IMR-90 (cell line): ENCODE results near the gene ACTA2. TPM values are rescaled to one million over a fixed set of nuclear protein-coding genes. Genes with fewer than 3 reads are reported as not detected.
A peak's percentile ranks its signal among the peaks of the same experiment; 100 is the strongest.

Experiments used
- ATAC-seq: fragments of 200-7000 bp; cut with Tn5 transposase; 2 replicates; pipeline ENCODE4 v1.9.1; 2020; ENCODE audit warnings: low read depth, mild to moderate bottlenecking, moderate library complexity
- BruUV-seq: library from RNA; stranded (reverse); fragments of 400-500 nt; replicated peaks from 2 replicates; lab custom pipeline; 2021; lab: Mats Ljungman, UMichigan
- CTCF ChIA-PET: fragments of 300-600 bp; formaldehyde crosslinking; extraction: SDS; loops from one replicate; lab custom pipeline; 2021; ENCODE audit warnings: antibody characterized with exemption; lab: Yijun Ruan, JAX
- POLR2A ChIA-PET: fragments of 300-600 bp; sonication (Branson Sonifier 250); formaldehyde crosslinking; loops from one replicate; lab custom pipeline; 2022; ENCODE audit warnings: antibody characterized with exemption; ENCODE audit not compliant: unreplicated experiment; lab: Charles Lee
- DNase-seq: peaks from one replicate; pipeline ENCODE4 v3.0.0; 2013
- H2AFZ ChIP-seq: replicated peaks from 2 replicates; pipeline ENCODE3; 2013; ENCODE audit warnings: low read length, mild to moderate bottlenecking; ENCODE audit not compliant: poor library complexity
- H2AK5ac ChIP-seq: 2 replicates; pipeline ENCODE4 v1.6.1; 2013; ENCODE audit warnings: low read depth, low read length, inconsistent platforms
- H2AK9ac ChIP-seq: replicated peaks from 2 replicates; pipeline ENCODE3; 2013; ENCODE audit warnings: mild to moderate bottlenecking, low read depth, low read length, moderate library complexity; ENCODE audit not compliant: poor library complexity
- H2BK120ac ChIP-seq: 2 replicates; pipeline ENCODE4 v1.6.1; 2013; ENCODE audit warnings: low read depth, low read length, inconsistent platforms
- H2BK15ac ChIP-seq: 3 replicates; pipeline ENCODE4 v1.6.1; 2013; ENCODE audit warnings: low read depth, low read length, inconsistent platforms
- H2BK20ac ChIP-seq: 2 replicates; pipeline ENCODE4 v1.6.1; 2013; ENCODE audit warnings: low read depth, mild to moderate bottlenecking, inconsistent platforms, low read length, moderate library complexity
- H2BK5ac ChIP-seq: 2 replicates; pipeline ENCODE4 v1.6.1; 2013; ENCODE audit warnings: mild to moderate bottlenecking, low read depth, low read length, inconsistent platforms; ENCODE audit not compliant: poor library complexity, severe bottlenecking
- H3K14ac ChIP-seq: replicated peaks from 2 replicates; pipeline ENCODE4 v1.6.1; 2013; ENCODE audit warnings: low read depth, low read length, inconsistent platforms
- H3K18ac ChIP-seq: 2 replicates; pipeline ENCODE4 v1.6.1; 2013; ENCODE audit warnings: low read depth, low read length, control low read depth
- H3K23ac ChIP-seq: 2 replicates; pipeline ENCODE4 v1.6.1; 2013; ENCODE audit warnings: low read depth, low read length, inconsistent platforms
- H3K27ac ChIP-seq: 2 replicates; pipeline ENCODE4 v1.5.1; 2013; ENCODE audit warnings: mild to moderate bottlenecking, control low read depth, low read length; ENCODE audit not compliant: insufficient read depth
- H3K27me3 ChIP-seq: 2 replicates; pipeline ENCODE4 v1.6.1; 2013; ENCODE audit warnings: low read length; ENCODE audit not compliant: control insufficient read depth, insufficient read depth
- H3K36me3 ChIP-seq: 2 replicates; pipeline ENCODE4 v1.6.1; 2013; ENCODE audit warnings: low read length, mixed read lengths; ENCODE audit not compliant: control insufficient read depth, insufficient read depth
- H3K4ac ChIP-seq: 2 replicates; pipeline ENCODE4 v1.6.1; 2013; ENCODE audit warnings: low read depth, low read length, inconsistent platforms
- H3K4me1 ChIP-seq: 2 replicates; pipeline ENCODE4 v1.6.1; 2013; ENCODE audit warnings: low read length, mixed read lengths; ENCODE audit not compliant: control insufficient read depth, insufficient read depth
- H3K4me2 ChIP-seq: 2 replicates; pipeline ENCODE4 v1.6.1; 2013; ENCODE audit warnings: low read depth, mild to moderate bottlenecking, control low read depth, low read length, moderate library complexity
- H3K4me3 ChIP-seq: 2 replicates; pipeline ENCODE4 v1.5.1; 2013; ENCODE audit warnings: low read depth, mild to moderate bottlenecking, control low read depth, low read length, moderate library complexity; ENCODE audit not compliant: insufficient read depth
- H3K56ac ChIP-seq: 2 replicates; pipeline ENCODE4 v1.6.1; 2013; ENCODE audit warnings: low read length, inconsistent platforms; ENCODE audit not compliant: insufficient read depth; ENCODE audit errors: extremely low read depth
- H3K79me1 ChIP-seq, 2 experiments: 2 replicates each; pipeline ENCODE4 v1.6.1; 2013; ENCODE audit warnings: low read length in 2 of 2, inconsistent platforms in 1 of 2, low read depth in 1 of 2
- H3K9ac ChIP-seq: 2 replicates; pipeline ENCODE4 v1.6.1; 2013; ENCODE audit warnings: low read depth, low read length, control low read depth
- H3K9me1 ChIP-seq: 2 replicates; pipeline ENCODE4 v1.6.1; 2013; ENCODE audit warnings: low read length, inconsistent platforms; ENCODE audit not compliant: insufficient read depth
- H3K9me3 ChIP-seq: 2 replicates; pipeline ENCODE4 v1.6.1; 2013; ENCODE audit warnings: low read length; ENCODE audit not compliant: control insufficient read depth, insufficient read depth
- H4K20me1 ChIP-seq: 2 replicates; pipeline ENCODE4 v1.6.1; 2013; ENCODE audit warnings: low read length, inconsistent platforms; ENCODE audit not compliant: insufficient read depth
- H4K5ac ChIP-seq: 2 replicates; pipeline ENCODE4 v1.6.1; 2013; ENCODE audit warnings: mild to moderate bottlenecking, low read depth, low read length, control low read depth
- H4K8ac ChIP-seq, 2 experiments: 2 replicates each; pipeline ENCODE4 v1.6.1; 2013; ENCODE audit warnings: low read depth in 2 of 2, low read length in 2 of 2, control low read depth in 1 of 2, inconsistent platforms in 1 of 2
- H4K91ac ChIP-seq: 2 replicates; pipeline ENCODE4 v1.6.1; 2013; ENCODE audit warnings: low read depth, low read length, inconsistent platforms; ENCODE audit not compliant: insufficient read depth
- CEBPB ChIP-seq: IDR thresholded peaks from 2 replicates; pipeline ENCODE4 v1.6.1; 2012; ENCODE audit warnings: low read depth, low read length, improper control_type of control experiment
- CHD1 ChIP-seq: IDR thresholded peaks from 2 replicates; pipeline ENCODE4 v1.6.1; 2012; ENCODE audit warnings: low read depth, low read length, improper control_type of control experiment
- FOS ChIP-seq: fragments of 150-350 bp; IDR thresholded peaks from 2 replicates; pipeline ENCODE4 v1.6.1; 2016; ENCODE audit warnings: low read depth, low read length
- MAFK ChIP-seq: IDR thresholded peaks from 2 replicates; pipeline ENCODE4 v1.6.1; 2012; ENCODE audit warnings: low read depth, low read length, improper control_type of control experiment
- MAZ ChIP-seq: IDR thresholded peaks from 2 replicates; pipeline ENCODE4 v1.6.1; 2012; ENCODE audit warnings: low read depth, mild to moderate bottlenecking, low read length, improper control_type of control experiment, moderate library complexity, borderline replicate concordance
- RCOR1 ChIP-seq: IDR thresholded peaks from 2 replicates; pipeline ENCODE4 v1.6.1; 2012; ENCODE audit warnings: mild to moderate bottlenecking, low read length, improper control_type of control experiment; ENCODE audit not compliant: insufficient replicate concordance
- WGBS, 2 experiments: methylation state at CpG; one replicate each; pipeline versions ENCODE4 v1.1.5 to v1.1.7; 2013; ENCODE audit warnings: missing lambda C conversion rate in 2 of 2; ENCODE audit not compliant: insufficient read length in 1 of 2; ENCODE audit errors: extremely low coverage in 2 of 2; 5-methylcytosine and 5-hydroxymethylcytosine counted together
- dilution Hi-C: fragments of 300-500 bp; cut with HindIII; formaldehyde crosslinking; loops from one replicate; pipeline ENCODE4 v1.14.3; 2018; ENCODE audit warnings: low sequenced_read_pairs; ENCODE audit not compliant: unreplicated experiment
- in situ Hi-C: fragments of 300-500 bp; cut with MboI; formaldehyde crosslinking; loops from 3 replicates; pipeline ENCODE4 v1.14.3; 2019; ENCODE audit warnings: low sequenced_read_pairs, inconsistent platforms, mixed read lengths
- intact Hi-C: fragments of 100-400 bp; cut with micrococcal nuclease; formaldehyde crosslinking; loops from 2 replicates; pipeline ENCODE4 v1.10.0; 2022
- polyA plus RNA-seq, 3 experiments: library from polyadenylated mRNA; depleted of rRNA; stranded (reverse); fragments of >200 nt; gene quantifications; 2 replicates each; pipeline ENCODE4 v1.2.3, GENCODE V29; 2012; ENCODE audit warnings: low replicate concordance in 1 of 3
- total RNA-seq: library from RNA; depleted of rRNA; stranded (reverse); fragments of >200 nt; gene quantifications from 2 replicates; pipeline ENCODE4 v1.2.3, GENCODE V29; 2012
- TF ChIP-seq, protein P1 (sequence below): conservative IDR thresholded peaks from 2 replicates; pipeline ENCODE4 v1.5.1; 2012; ENCODE audit warnings: mild to moderate bottlenecking, low read depth, low read length, improper control_type of control experiment
- TF ChIP-seq, protein P2 (sequence below): fragments of 150-350 bp; IDR thresholded peaks from 2 replicates; pipeline ENCODE4 v1.6.1; 2016; ENCODE audit warnings: low read depth, mild to moderate bottlenecking, low read length, moderate library complexity, borderline replicate concordance

ACTA2 gene
- total and polyA plus RNA-seq, 2 of the 4 experiments (the other 2 are of a cell fraction): 978 to 1,235 TPM

DNA sequence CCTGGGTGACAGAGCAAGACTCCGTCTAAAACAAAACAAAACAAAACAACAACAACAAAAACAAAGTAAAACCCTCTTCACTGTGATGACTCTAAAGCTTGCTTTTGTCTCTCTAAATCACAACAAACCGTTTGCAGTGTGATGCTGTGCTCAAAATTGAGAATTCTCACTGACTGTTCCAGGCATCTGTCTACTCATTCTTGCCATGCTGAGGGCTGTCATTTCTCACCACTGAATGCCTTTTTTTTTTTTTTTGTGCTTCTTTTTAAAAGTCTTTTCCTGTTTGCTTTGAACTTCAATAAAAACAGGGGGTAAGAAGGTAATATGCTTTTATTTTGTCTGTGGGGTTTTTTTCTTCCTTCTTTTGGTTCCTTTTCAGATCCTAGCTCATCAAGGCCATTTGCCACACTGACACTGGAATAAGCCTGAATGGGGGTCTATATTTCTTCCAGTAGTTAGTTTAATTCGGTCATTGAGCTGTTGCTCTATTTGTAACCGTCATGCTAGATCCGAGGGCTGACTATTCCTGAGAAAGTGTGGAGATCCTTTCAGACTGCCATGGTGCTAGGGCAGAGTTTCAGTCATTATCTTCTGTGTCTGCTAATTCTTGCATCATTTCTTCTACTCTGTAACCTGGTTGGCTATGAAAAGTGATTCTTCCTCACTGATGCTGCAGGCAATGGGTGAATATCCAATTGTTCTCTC, 48.6 kb upstream of the ACTA2 start:
- H3K9me1 ChIP-seq: peaks cover 10% of the 10 kb centered on the region; the same call in 1 of the 2 replicates
- H4K5ac ChIP-seq: no peak overlapping the region
- TF ChIP-seq CEBPB: peak; percentile 83
- TF ChIP-seq FOS: no peak
- no peak for TF ChIP-seq CHD1
- TF ChIP-seq, protein P1, sequence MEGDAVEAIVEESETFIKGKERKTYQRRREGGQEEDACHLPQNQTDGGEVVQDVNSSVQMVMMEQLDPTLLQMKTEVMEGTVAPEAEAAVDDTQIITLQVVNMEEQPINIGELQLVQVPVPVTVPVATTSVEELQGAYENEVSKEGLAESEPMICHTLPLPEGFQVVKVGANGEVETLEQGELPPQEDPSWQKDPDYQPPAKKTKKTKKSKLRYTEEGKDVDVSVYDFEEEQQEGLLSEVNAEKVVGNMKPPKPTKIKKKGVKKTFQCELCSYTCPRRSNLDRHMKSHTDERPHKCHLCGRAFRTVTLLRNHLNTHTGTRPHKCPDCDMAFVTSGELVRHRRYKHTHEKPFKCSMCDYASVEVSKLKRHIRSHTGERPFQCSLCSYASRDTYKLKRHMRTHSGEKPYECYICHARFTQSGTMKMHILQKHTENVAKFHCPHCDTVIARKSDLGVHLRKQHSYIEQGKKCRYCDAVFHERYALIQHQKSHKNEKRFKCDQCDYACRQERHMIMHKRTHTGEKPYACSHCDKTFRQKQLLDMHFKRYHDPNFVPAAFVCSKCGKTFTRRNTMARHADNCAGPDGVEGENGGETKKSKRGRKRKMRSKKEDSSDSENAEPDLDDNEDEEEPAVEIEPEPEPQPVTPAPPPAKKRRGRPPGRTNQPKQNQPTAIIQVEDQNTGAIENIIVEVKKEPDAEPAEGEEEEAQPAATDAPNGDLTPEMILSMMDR: no peak
- TF ChIP-seq MAZ: no peak
- no peak for TF ChIP-seq RCOR1
- TF ChIP-seq MAFK: no peak
- TF ChIP-seq, protein P2, sequence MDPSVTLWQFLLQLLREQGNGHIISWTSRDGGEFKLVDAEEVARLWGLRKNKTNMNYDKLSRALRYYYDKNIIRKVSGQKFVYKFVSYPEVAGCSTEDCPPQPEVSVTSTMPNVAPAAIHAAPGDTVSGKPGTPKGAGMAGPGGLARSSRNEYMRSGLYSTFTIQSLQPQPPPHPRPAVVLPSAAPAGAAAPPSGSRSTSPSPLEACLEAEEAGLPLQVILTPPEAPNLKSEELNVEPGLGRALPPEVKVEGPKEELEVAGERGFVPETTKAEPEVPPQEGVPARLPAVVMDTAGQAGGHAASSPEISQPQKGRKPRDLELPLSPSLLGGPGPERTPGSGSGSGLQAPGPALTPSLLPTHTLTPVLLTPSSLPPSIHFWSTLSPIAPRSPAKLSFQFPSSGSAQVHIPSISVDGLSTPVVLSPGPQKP: no peak
- WGBS, 2 experiments: no CpG with 5 or more reads among the region's 5 CpGs
- no peak overlapping the region for H2AK9ac ChIP-seq
- intact Hi-C loops: no loop called here
- no peak overlapping the region for H3K9ac ChIP-seq
- H2AK5ac ChIP-seq: no peak overlapping the region
- no peaks in the 10 kb centered on the region for H3K9me3 ChIP-seq
- no peak overlapping the region for H2BK120ac ChIP-seq
- 0 out of 2 replicates have a peak overlapping the region, but pooled peaks have one; percentile 1 for H3K4ac ChIP-seq
- ChIA-PET POLR2A (no interaction called here), CTCF (interaction anchor here (0.7 to 0.9 kb wide), 3 partner anchors 56 to 221 kb away, joined by 3 to 4 read pairs (median 3); no protein-coding TSS in a partner anchor)
- DNase-seq (no peak), ATAC-seq (peak; percentile 53)
- dilution Hi-C loops: loop anchor here (25.0 kb wide), 1 partner anchor 211 kb away; the partner anchor contains the start of gene CH25H
- no peak overlapping the region for H2BK5ac ChIP-seq
- 0 out of 2 replicates have a peak overlapping the region, but pooled peaks have one; percentile 28 for H3K14ac ChIP-seq
- H3K56ac ChIP-seq: no peak overlapping the region
- H4K91ac ChIP-seq: 0 out of 2 replicates have a peak overlapping the region, but pooled peaks have one; percentile 21
- H2BK15ac ChIP-seq: no peak overlapping the region
- H3K36me3 ChIP-seq: peaks cover 10% of the 10 kb centered on the region
- peaks cover 24 to 53% of the 10 kb centered on the region in 2 experiments for H3K79me1 ChIP-seq
- peak overlapping the region; percentile 63; the same call in 1 of the 2 replicates for H3K23ac ChIP-seq
- no TSS peak for BruUV-seq
- no peak overlapping the region for H3K18ac ChIP-seq
- no peak overlapping the region for H2BK20ac ChIP-seq
- H3K4me2 ChIP-seq: peak overlapping the region; percentile 55
- in situ Hi-C loops: no loop called here
- no peaks in the 10 kb centered on the region for H3K27me3 ChIP-seq
- H4K20me1 ChIP-seq: peaks cover 15% of the 10 kb centered on the region; the same call in 1 of the 2 replicates
- no peak overlapping the region for H2AFZ ChIP-seq
- H4K8ac ChIP-seq: no peak overlapping the region
- peaks cover 11% of the 10 kb centered on the region for H3K4me1 ChIP-seq
- H3K27ac ChIP-seq: peak overlapping the region; percentile 39; the same call in 1 of the 2 replicates
- no peak overlapping the region for H3K4me3 ChIP-seq
